ENCODE data around the gene MYBPH.

Gene MYBPH

GRCh38 chr1:203122159-203122558 lies 53.5 kb downstream of the MYBPH start:
- no peak for TF ChIP-seq JUND (IDR thresholded peaks at IDR 0.05; ENCODE audit: low read depth)
- no peak for DNase-seq (ENCODE audit: low read depth in 1 of 2, low spot score in 1 of 2)
- in situ Hi-C loops (cut with HindIII; ENCODE audit: low pct_unique_long_range_greater_than_20kb, low sequenced_read_pairs): no loop called here

GRCh38 chr1:203121186-203122015 lies 54.2 kb downstream of the MYBPH start:
- in situ Hi-C loops (cut with HindIII; ENCODE audit: low pct_unique_long_range_greater_than_20kb, low sequenced_read_pairs): no loop called here
- no peak for DNase-seq (ENCODE audit: low read depth in 1 of 2, low spot score in 1 of 2)
- TF ChIP-seq JUND (IDR thresholded peaks at IDR 0.05; ENCODE audit: low read depth): no peak

GRCh38 chr1:203120325-203121153 lies 55.1 kb downstream of the MYBPH start:
- no peak for DNase-seq (ENCODE audit: low read depth in 1 of 2, low spot score in 1 of 2)
- in situ Hi-C loops (cut with HindIII; ENCODE audit: low pct_unique_long_range_greater_than_20kb, low sequenced_read_pairs): no loop called here
- TF ChIP-seq JUND (IDR thresholded peaks at IDR 0.05; ENCODE audit: low read depth): no peak

Data from T47D (cell line).